NCI-H1048 (cell line): ENCODE data around the gene TMTC4.
"Not testable (repeated sequence)": the region's sequence is repeated elsewhere in the genome, so short reads cannot be mapped to it uniquely, and the experiment has no call there.

Experiments used
- DNase-seq: peaks from one replicate; lab custom pipeline; 2025; lab: John Stamatoyannopoulos, UW

TMTC4 gene, protein sequence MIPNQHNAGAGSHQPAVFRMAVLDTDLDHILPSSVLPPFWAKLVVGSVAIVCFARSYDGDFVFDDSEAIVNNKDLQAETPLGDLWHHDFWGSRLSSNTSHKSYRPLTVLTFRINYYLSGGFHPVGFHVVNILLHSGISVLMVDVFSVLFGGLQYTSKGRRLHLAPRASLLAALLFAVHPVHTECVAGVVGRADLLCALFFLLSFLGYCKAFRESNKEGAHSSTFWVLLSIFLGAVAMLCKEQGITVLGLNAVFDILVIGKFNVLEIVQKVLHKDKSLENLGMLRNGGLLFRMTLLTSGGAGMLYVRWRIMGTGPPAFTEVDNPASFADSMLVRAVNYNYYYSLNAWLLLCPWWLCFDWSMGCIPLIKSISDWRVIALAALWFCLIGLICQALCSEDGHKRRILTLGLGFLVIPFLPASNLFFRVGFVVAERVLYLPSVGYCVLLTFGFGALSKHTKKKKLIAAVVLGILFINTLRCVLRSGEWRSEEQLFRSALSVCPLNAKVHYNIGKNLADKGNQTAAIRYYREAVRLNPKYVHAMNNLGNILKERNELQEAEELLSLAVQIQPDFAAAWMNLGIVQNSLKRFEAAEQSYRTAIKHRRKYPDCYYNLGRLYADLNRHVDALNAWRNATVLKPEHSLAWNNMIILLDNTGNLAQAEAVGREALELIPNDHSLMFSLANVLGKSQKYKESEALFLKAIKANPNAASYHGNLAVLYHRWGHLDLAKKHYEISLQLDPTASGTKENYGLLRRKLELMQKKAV

DNA sequence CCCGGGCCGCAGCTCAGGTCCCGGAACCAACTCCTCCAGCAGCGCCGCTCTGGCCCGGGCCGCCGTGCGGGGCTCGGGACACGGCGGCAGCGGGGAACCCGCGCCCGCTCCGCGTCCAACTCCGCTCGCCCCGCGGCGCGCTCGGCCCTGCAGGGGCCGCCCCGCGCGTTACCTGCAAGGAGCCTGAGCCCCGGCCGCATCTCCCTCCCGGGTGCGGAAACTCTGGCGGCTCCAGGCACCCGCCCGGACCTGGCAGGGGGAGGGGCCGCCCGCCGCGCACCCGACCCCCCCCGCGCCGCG is at the start of gene TMTC4:
Gene TMTC4, minus strand, starts transcription at position 224 of the 300 bp plus-strand sequence. CDS start 4,433 bp downstream, outside the sequence.
- no peak for DNase-seq

DNA sequence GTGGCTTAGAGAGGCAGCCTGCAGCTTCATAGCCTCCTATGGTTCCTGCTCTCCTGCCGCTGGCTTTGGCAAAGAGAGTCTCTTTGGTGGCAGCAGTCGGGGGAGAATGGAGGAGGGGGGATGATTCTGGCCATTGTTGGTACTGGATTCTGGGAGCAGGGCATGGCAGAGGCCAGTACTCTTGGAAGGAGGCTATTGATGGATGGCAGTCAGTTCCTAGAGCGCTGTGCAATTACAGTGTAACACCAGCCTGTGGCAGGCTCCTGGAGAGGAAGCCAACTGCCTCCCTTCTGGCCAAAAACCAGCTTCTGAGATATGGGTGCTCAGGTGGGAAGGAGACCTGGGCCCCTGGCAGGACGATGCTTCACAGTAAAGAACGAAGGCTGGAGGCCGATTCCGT is 47.9 kb upstream of the TMTC4 start:
- no peak for DNase-seq

DNA sequence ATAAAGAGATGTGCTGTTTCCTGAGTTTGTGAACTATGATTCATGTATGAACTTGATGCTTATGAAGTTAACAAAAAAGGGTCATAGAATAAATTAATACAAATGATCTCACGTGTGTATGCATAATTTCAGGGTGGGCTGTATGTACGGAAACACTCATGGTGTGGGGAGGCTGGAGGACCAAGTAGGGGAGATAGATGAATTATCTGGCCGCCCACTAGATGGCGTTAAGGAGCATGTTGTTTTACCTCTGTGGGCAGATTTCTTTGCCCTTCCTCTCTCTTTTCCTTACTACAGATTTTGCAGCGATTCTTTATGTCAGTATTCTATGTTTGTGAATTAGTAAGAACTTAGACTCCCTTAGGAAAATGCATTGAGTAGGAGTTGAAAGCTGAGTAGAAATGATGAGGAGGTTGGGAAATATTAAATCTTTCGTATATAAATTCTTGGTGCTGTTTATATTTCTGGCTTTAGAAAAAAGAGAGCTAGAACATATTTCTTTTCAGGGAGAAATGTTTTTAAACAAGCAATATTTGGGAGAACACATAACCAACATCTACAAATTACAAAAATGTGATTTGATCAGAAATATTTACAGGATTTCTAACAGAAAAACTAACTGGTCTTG is 47.4 kb upstream of the TMTC4 start:
- peak; percentile 24 for DNase-seq

DNA sequence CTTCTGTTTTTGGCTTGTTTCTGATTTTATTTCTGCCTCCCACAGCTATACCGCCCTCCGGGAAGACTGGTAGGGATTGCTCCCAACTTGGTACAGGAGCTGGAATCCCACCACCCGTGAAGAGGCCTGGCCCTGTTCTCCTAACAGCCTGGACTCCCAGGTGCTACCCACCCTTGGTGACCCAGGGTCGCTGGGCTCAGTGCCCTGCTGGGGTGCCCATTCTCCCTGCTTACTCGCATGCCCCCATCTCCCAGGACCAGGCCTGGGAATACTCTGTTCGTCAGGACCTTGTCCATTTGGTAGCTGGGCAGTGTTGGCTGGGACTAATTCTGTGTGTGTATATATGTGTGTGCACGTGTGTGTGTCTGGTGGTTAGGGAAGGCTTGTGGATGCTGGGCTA is 41.0 kb upstream of the TMTC4 start:
- DNase-seq = no peak

DNA sequence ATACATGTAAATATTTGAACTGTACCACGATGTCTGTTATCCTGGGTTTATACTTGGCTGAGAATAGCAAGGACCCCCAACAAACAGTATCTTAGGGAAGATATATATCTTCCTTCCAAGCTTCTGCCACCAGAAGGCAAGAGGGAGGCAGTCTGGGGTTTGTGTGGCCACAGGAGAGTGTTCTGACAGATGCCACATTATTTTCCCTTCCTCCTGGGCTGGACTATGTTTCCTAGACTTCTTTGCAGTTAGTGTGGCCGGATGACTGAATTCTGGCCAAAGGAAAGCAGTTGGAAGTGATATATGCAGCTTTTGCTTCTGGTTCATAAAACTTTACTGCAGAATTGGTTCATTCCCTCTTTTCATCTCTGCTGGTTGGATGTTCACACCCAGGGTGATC is 39.9 kb upstream of the TMTC4 start:
- DNase-seq = no peak

DNA sequence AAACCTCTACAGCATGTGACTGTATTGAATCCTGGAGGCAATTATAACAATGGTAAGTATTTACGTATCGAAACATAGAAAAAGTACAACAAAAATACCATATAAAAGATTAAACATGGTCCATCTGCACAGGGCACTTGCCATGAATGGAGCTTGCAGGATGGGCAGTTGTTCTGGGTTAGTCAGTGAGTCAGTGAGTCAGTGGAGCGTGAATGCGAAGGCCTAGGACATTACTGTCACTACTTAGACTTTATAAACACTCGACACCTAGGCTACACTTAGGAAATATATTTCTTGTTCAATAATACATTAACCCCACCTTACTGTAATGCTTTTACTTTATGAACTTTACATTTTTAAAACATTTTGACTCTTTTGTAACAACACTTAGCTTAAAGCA is 35.6 kb upstream of the TMTC4 start:
- no peak for DNase-seq

DNA sequence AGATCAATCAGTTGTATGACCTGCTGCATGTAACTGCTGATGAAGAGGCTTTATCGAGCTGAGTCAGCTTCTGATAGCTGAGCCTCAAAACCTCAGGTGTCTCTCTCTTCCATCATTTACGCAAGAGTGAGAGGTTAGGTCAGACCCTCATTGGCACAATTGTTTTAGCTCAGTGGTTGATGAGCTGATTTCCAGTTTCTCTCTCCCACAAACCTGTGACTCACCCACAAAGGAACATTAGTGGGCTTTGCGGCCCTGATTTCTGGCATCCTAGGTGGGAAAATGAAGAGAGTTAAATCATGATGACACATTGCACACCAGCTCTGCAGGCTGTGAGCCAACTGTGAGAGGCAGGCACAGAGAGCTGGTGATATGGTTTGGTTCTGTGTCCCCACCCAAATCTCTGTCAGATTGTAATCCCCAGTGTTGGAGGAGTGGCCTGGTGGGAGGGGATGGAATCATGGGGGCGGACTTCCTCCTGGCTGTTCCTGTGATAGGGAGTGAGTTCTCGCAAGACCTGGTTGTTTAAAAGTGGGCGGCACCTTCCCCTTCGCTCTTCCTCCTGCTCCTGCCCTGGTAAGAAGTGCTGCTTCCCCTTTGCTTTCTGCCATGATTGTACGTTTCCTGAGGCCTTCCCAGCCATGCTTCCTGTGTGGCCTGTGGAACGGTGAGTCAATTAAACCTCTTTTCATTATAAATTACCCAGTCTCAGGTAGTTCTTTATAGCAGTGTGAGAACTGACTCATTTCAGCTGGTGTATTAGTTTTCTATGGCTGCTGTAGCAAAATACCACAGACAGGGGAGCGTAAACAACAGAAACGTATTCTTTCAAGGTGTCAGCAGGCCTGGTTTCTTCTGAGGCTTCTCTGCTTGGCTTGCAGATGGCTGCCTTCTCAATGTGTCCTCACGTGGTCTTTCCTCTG is 33.5 kb upstream of the TMTC4 start:
- DNase-seq = no peak

DNA sequence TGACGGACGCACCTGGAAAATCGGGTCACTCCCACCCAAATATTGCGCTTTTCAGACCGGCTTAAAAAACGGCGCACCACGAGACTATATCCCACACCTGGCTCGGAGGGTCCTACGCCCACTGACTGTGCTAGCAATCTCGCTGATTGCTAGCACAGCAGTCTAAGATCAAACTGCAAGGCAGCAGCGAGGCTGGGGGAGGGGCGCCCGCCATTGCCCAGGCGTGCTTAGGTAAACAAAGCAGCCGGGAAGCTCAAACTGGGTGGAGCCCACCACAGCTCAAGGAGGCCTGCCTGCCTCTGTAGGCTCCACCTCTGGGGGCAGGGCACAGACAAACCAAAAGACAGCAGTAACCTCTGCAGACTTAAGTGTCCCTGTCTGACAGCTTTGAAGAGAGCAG is 23.7 kb upstream of the TMTC4 start:
- DNase-seq = not testable (repeated sequence)

DNA sequence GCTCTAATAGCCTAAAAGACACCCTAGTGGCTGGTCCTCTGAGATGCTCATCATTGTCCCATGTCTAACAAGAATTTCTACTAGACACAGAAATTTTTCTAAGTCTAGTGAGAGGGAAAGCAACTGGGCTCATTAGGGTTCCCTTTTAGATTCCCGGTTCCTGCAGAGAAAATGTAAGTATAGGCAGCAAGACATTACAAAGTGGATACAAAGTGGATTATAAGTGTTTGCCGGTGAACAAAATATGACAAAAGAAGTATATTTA is 20.8 kb upstream of the TMTC4 start:
- no peak for DNase-seq

DNA sequence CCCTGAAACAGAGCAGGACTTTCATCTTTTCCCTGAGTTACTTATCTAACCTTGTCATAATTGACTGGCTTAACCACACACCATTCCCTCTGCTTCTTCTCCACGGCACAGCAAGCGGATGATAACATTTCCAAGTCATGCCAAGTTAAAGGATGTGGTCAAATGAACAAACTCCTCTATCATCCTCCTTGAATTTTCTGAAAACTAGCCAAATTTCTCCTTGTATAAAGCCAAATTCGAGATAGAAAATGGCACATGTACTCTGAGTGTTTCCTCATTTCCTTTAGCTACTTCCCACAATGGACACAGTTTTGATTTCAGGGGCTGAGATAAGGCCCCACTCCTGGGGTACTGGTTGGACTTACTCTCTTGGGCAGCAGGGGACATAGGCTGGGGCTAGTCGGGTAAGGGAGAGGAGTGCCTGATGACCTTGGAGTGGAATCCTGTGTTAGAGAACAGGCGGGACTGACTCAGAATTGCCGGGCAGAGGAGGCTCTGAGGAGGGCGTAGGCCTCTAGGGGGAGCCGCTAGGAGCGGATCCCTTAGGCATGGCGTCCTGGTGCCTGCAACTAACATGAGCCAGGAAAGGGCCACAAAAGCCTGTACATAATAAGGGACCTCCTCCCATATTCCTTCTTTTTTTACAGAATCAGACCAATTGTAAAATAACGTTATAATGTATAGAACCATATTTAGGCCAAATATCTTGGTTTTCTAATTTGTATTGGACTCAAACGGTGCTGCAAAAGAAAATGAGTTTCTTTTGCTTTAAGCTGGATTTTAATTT is 20.3 kb upstream of the TMTC4 start:
- DNase-seq = no peak

DNA sequence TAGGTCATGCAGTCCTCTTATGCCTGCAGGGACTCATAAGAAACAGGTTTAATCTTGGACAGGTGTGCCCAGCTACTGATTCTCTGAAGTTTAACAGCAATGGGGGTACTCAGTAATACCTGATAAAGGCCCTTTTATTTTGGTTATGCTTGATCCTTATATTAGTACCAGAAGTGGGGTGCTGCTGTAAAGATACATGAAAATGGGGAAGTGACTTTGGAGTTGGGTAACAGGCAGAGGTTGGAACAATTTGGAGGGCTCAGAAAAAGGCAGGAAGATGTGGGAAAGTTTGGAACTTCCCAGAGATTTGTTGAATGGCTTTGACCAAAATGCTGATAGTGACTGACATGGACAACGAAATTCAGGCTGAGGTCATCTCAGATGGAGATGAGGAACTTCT is 14.6 kb upstream of the TMTC4 start:
- DNase-seq = no peak

DNA sequence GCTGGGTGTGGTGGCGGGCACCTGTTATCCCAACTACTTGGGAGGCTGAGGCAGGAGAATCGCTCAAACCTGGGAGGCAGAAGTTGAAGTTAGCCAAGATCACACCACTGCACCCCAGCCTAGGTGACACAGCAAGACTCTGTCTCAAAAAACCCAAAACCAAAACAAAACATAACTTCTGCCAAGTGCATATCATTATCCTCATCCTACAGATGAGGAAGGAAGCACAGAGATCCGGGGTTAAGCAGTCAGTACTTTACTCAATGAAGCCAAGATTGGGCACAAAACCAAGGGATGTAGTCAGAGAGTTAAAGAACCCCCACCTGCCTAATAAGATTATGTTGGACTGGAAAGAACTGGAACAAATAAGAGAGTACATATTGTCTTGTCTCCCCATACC is 5.5 kb upstream of the TMTC4 start:
- DNase-seq = no peak

DNA sequence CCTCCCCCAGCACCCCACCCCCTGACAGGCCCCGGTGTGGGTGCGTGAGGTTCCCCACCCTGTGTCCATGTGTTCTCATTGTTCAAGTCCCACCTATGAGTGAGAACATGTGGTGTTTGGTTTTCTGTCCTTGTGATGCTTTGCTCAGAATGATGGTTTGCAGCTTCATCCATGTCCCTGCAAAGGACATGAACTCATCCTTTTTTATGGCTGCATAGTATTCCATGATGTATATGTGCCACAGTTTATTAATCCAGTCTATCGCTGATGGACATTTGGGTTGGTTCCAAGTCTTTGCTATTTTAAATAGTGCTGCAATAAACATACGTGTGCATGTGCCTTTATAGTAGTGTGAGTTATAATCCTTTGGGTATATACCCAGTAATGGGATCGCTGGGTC is 2.5 kb upstream of the TMTC4 start:
- DNase-seq = not testable (repeated sequence)

DNA sequence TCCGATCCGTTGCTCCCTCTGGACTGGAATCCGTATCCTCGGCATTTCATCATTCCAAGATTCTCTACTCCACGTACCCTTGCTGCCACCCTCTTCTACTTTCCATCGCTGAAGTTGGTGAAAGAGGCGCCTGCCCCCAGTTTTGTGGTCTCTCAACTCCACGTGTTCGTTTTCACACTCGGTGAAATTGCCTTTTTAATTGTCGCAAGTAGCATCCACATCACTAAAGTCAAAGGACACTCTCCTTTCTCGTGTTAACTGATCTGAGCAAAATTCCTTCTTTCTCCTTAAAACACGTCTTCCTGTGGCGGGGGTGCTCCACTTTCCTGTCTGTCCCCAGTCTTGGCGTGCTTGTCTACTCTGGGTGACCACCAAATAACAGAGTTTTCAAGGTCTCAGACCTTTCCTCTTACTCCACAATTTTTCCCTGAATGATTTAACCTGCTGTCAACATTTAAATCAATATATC is 1.1 kb upstream of the TMTC4 start:
- DNase-seq = no peak

DNA sequence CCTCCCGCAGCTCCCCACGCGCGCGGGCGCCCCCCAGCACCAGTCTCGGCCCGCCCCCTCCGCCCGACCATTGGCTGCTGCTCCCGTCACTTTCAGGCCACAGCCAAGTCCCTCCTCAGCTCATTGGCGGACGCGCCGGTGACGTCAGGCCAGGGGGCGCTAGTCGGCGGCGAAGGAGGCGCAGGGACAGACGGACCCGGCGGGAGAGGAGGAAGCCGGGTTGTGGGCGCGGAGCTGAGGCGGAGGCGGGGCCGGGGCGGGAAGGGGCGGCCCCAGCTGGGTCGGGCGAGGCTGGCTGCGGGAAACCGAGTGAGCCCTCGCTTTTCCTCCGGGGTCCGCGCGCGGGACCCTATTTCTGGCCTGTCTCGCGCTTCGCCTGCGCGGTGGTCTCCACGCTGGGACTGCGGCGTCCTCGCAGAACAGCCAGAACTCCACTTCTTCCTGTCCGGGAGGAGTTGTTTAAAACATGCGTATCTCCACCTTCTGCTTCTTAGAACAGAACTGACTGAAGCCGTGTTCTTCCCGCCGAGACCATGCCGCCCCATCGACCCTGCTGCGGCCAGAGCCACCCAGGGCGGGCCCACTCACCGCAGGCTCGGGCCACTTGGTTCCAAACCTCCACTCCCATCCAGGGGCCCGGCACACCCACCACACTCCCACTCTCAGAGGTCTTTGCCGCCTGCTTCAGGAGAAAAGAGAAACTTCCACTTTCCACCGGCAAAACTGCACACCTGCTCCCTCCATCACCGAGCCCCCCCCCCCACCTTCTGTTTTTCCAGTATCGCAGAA is 471 bp upstream of the TMTC4 start:
- peak; percentile 93 for DNase-seq

DNA sequence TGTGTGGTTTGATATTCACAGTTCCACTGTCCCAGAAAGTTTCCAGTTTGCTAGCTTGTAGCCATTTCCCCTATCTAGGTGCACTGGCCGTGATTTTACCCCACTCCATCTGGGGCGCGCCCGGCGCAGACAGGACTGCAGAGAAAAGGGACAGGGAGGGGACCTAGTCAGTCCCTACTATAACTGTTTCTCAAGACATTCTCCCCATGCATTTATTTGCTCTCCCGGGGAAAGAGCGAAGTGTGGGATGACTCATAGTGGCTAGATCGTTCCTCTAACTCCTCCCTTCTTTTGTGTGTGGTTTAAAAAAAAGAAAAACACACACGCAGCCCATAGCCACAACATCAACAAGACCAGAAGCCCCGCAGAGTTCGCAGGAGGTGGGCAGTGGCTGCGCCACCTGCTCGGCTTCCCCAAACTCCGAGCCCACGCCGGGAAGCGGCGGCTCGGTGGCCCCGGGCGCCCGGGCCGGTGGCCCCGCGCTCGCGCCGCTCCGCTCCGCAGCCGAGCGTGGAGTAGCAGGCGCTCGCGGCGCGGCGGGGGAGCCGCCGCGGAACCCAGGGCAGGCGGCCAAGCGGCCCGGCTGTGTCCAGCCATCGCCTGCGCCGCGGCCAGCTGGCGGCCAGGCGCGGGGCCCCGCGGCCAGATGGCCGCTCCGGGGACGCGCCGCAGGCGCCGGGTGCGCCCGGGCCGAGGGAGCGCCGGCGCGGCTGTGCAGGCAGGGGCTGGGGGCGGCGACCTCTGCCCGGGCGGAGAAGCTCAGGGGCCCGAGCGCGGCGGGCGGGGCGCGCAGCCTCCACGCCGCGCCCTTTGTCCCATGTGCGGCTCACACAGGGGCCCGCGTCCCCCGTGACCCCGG is 653 bp downstream of the TMTC4 start:
- no peak for DNase-seq

DNA sequence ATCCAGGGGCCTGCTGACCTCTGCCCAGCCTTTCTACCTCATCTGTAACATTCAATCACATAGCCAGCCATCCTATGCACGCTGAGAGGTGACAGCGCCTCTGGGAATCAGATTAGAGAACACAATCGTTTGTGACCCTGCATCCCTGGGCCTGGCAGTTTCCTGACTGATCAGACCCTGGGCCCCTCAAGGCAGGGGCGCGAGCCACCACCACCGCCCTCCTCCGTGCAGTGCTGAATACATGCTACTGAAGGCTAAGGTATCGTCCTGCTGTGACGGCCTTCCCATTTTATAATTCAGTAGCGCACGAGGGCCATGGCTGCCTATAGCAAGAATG is 1.3 kb downstream of the TMTC4 start:
- no peak for DNase-seq

DNA sequence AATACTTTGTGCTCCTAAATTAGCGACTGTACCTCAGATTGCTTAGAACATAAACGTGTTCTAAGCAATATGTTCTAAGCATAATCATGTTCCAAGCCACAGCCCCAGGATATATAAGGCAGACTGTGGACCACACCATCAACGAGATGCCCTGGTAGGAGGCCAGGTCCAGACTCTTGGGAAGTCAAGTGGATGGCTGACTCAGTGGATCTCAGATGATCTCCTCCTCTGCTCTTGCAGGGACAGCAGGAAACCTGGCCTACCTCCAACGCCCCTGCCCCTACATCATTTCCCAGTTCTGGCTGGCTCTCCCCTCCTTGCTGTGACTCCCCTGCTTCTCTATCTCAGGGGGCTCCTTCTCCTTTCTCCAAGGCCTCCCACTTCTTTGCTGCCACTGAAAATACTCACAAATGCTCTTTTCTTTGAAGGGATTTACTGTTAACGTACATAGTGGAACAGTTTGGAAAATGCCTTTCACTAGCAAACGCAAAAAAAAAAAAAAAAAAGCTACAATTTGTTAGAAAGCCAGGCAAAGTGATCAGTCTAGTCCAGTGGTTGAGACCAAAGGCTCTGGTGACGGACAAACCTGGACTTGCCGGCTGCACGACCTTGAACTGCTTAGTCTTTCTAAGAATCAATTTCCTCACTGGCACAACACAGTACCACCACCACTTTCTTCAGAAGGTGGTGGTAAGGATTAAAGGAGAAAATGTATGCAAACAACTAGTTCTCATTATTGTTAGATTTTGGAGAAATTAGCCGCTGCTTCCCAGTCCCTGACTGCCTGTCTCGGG is 3.0 kb downstream of the TMTC4 start:
- DNase-seq = no peak

DNA sequence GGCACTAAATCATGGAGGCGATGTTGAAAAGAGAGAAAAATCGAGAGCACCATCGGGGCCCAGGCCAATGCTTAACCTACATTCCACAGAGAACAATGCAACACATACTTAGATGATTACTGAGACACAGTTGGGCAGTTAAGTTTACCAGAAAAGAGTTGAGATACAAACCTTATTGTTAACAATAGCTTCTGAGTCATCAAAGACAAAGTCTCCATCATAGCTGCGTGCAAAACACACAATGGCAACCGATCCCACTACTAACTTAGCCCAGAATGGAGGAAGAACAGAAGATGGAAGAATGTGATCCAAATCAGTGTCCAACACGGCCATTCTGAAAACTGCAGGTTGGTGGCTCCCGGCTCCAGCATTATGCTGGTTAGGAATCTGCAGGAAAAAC is 6.2 kb downstream of the TMTC4 start:
- no peak for DNase-seq
